Spleen (tissue), 11 donors: Measurements from ENCODE around the gene ODF2. TPM values are rescaled to one million over a fixed set of nuclear protein-coding genes. Genes with fewer than 3 reads are reported as not detected.
"Not testable (repeated sequence)": the region's sequence is repeated elsewhere in the genome, so short reads cannot be mapped to it uniquely, and the experiment has no call there.

ENCODE experiments used
- DNase-seq: peaks from one replicate; pipeline ENCODE4 v3.0.0-alpha.2; 2020
- H3K27ac ChIP-seq, 8 donors: fragments of 200-600 bp; sonication (generic) in 7 of 8; 1 replicate in 4 of 8; 2 replicates in 4 of 8; pipeline versions ENCODE4 v1.5.0 to v1.8.0; 2016 to 2021; ENCODE audit warnings: inconsistent platforms in 4 of 8, mild to moderate bottlenecking in 4 of 8, moderate library complexity in 1 of 8
- H3K27me3 ChIP-seq, 7 donors: fragments of 200-600 bp; sonication (generic) in 6 of 7; replicated peaks in 1 of 7; 1 replicate in 4 of 7; 2 replicates in 3 of 7; pipeline versions ENCODE4 v1.5.0 to v1.8.0; 2016 to 2021; ENCODE audit warnings: inconsistent platforms in 3 of 7, mild to moderate bottlenecking in 1 of 7
- H3K36me3 ChIP-seq, 6 donors: fragments of 200-600 bp; sonication (generic) in 5 of 6; 1 replicate in 4 of 6; 2 replicates in 2 of 6; pipeline versions ENCODE4 v1.5.0 to v1.8.0; 2016 to 2021; ENCODE audit warnings: inconsistent platforms in 2 of 6
- H3K4me1 ChIP-seq, 6 donors: fragments of 200-600 bp; sonication (generic) in 5 of 6; 1 replicate in 3 of 6; 2 replicates in 3 of 6; pipeline versions ENCODE4 v1.5.0 to v1.8.0; 2016 to 2021; ENCODE audit warnings: inconsistent platforms in 3 of 6
- H3K4me3 ChIP-seq, 8 donors: fragments of 200-600 bp; sonication (generic) in 7 of 8; 1 replicate in 4 of 8; 2 replicates in 4 of 8; pipeline versions ENCODE4 v1.5.0 to v1.8.0; 2016 to 2021; ENCODE audit warnings: inconsistent platforms in 4 of 8, mild to moderate bottlenecking in 4 of 8, moderate library complexity in 2 of 8
- H3K9me3 ChIP-seq, 8 donors: fragments of 200-600 bp; sonication (generic) in 7 of 8; 1 replicate in 4 of 8; 2 replicates in 4 of 8; pipeline versions ENCODE4 v1.5.0 to v1.8.0; 2016 to 2021; ENCODE audit warnings: inconsistent platforms in 4 of 8
- CTCF ChIP-seq, 11 experiments: fragments of 200-600 bp in 7 of 11; fragments of 450-650 bp in 4 of 11; sonication (generic) in 4 of 11; IDR thresholded peaks in 8 of 11; conservative IDR thresholded peaks in 3 of 11; 1 replicate in 7 of 11; 2 replicates in 4 of 11; pipeline versions ENCODE4 v1.4.0 to v1.8.0; 2016 to 2021; ENCODE audit warnings: antibody characterized with exemption in 11 of 11, inconsistent platforms in 4 of 11, mild to moderate bottlenecking in 1 of 11
- POLR2A ChIP-seq, 3 donors: fragments of 450-650 bp; IDR thresholded peaks; one replicate each; pipeline ENCODE4 v1.5.1; 2017; ENCODE audit warnings: antibody characterized with exemption in 3 of 3, mild to moderate bottlenecking in 1 of 3
- POLR2AphosphoS5 ChIP-seq, 3 donors: sonication (generic); formaldehyde crosslinking; IDR thresholded peaks; one replicate each; pipeline ENCODE4 v1.5.1; 2017; ENCODE audit warnings: antibody characterized with exemption in 3 of 3
- WGBS, 5 donors: extraction: QIAGEN DNeasy Blood & Tissue Kit in 3 of 5; methylation state at CpG; one replicate each; pipeline versions ENCODE4 v1.1.5 to v1.1.7; 2013 to 2018; 5-methylcytosine and 5-hydroxymethylcytosine counted together
- intact Hi-C: fragments of 100-400 bp; cut with DNase I; formaldehyde crosslinking; loops from one replicate; pipeline ENCODE4 v1.15.0; 2023; ENCODE audit warnings: low total_unique reads
- polyA plus RNA-seq, 3 donors: library from polyadenylated mRNA; stranded (reverse); fragments of 200-250 nt; gene quantifications; one replicate each; pipeline ENCODE4 v1.2.1, GENCODE V29; 2013
- total RNA-seq, 7 donors: library from RNA; depleted of rRNA in 3 of 7; stranded (reverse); fragments of >200 nt in 3 of 7; fragmentation: NEBNext Ultra II Directional in 4 of 7; extraction: Animal tissue kit (Norgen Biotek cat#: 25700) in 4 of 7; gene quantifications; one replicate each; pipeline versions ENCODE4 v1.1.0 to v1.2.1, GENCODE V29; 2016 to 2021
- donor health status: healthy with polysubstance abuse.
- donor health status: DM: no; HTN: no; CAD: no; lungs with moderate emphysema.
- donor health status: DM: no; HTN: no; CAD: no.
- donor health status: Bipolar disorder and iron deficiency.
- donor health status: healthy.
- donor health status: DM: no; HTN: no; CAD: no.
- donor health status: DM: yes; HTN: yes; CAD: no.

Gene ODF2
- total and polyA plus RNA-seq, 10 donors, result 13.4 to 37.5 (median 26.6) TPM

- intact Hi-C loops, result no loop called here
- H3K4me1 ChIP-seq, result peaks cover 0 to 11% (median 9%) of the 10 kb centered on the region in 6 donors
- no peaks in the 10 kb centered on the region for H3K27me3 ChIP-seq
- DNase-seq, result peak; percentile 95
- H3K27ac ChIP-seq, result peak overlapping the region in 3 of 8 donors; percentile 22 to 43 (median 23)
- 15 to 54% (median 32%) methylated on average over 6 to 12 of the region's 12 CpGs for WGBS, 5 donors
- no peaks in the 10 kb centered on the region for H3K36me3 ChIP-seq
- TF ChIP-seq CTCF (IDR thresholded peaks at IDR 0.05 in 8 of 11, conservative IDR thresholded peaks at IDR 0.05 in 3 of 11) (peak; percentile 83 to 97 (median 94)), POLR2A (IDR thresholded peaks at IDR 0.05) (no peak), POLR2AphosphoS5 (IDR thresholded peaks at IDR 0.05) (peak; percentile 74 to 80 (median 79))
- no peaks in the 10 kb centered on the region for H3K9me3 ChIP-seq
- H3K4me3 ChIP-seq, result peak overlapping the region in 1 of 8 donors; percentile 31
These were observed 17.3 kb upstream of the ODF2 start for GRCh38 chr9:128438343-128439109.

- H3K9me3 ChIP-seq, result no peaks in the 10 kb centered on the region
- H3K4me3 ChIP-seq, result no peak overlapping the region
- TF ChIP-seq CTCF (IDR thresholded peaks at IDR 0.05 in 8 of 11, conservative IDR thresholded peaks at IDR 0.05 in 3 of 11) (no peak), POLR2A (IDR thresholded peaks at IDR 0.05) (no peak), POLR2AphosphoS5 (IDR thresholded peaks at IDR 0.05) (no peak)
- peak overlapping the region in 3 of 8 donors; percentile 22 to 43 (median 23) for H3K27ac ChIP-seq
- intact Hi-C loops, result no loop called here
- no peaks in the 10 kb centered on the region for H3K27me3 ChIP-seq
- H3K4me1 ChIP-seq, result peaks cover 0 to 11% (median 9%) of the 10 kb centered on the region in 6 donors
- DNase-seq, result no peak
- WGBS, 5 donors, result 69 to 82% (median 77%) methylated on average over 7 of the region's 7 CpGs
- no peaks in the 10 kb centered on the region for H3K36me3 ChIP-seq
These were observed 16.5 kb upstream of the ODF2 start for GRCh38 chr9:128439273-128439672.

GRCh38 chr9:128442150-128442549, 13.7 kb upstream of the ODF2 start:
- TF ChIP-seq CTCF (IDR thresholded peaks at IDR 0.05 in 8 of 11, conservative IDR thresholded peaks at IDR 0.05 in 3 of 11) (no peak), POLR2AphosphoS5 (IDR thresholded peaks at IDR 0.05) (no peak), POLR2A (IDR thresholded peaks at IDR 0.05) (no peak)

GRCh38 chr9:128446505-128446904, 9.3 kb upstream of the ODF2 start:
- H3K27ac ChIP-seq, intact Hi-C loops, H3K4me3 ChIP-seq, DNase-seq, H3K27me3 ChIP-seq, H3K9me3 ChIP-seq, H3K4me1 ChIP-seq, H3K36me3 ChIP-seq: not testable (repeated sequence)
- 88 to 98% (median 92%) methylated on average over 5 of the region's 5 CpGs for WGBS, 5 donors

More at GRCh38 chr9:128442150-128442549, 13.7 kb upstream of the ODF2 start:
- Histone ChIP-seq H3K4me1 (peaks cover 0 to 11% (median 9%) of the 10 kb centered on the region in 6 donors), H3K36me3 (no peaks in the 10 kb centered on the region), H3K27me3 (no peaks in the 10 kb centered on the region), H3K4me3 (no peak overlapping the region), H3K27ac (no peak overlapping the region), H3K9me3 (no peaks in the 10 kb centered on the region)
- intact Hi-C loops, result no loop called here
- no peak for DNase-seq
- 25 to 41% (median 34%) methylated on average over 6 of the region's 6 CpGs for WGBS, 5 donors
